Anterior cingulate cortex (tissue), 58 donors: ENCODE results near the gene GPR25.
"Not testable (repeated sequence)": the region's sequence is repeated elsewhere in the genome, so short reads cannot be mapped to it uniquely, and the experiment has no call there.

ENCODE experiments used
- DNase-seq, 58 donors: peaks; one replicate each; lab custom pipeline; 2025; lab: John Stamatoyannopoulos, UW

Gene GPR25

GRCh38 chr1:200909757-200910239, 37.0 kb downstream of the GPR25 start:
- DNase-seq, result no peak

GRCh38 chr1:200911361-200911760, 38.6 kb downstream of the GPR25 start:
- DNase-seq, result no peak

DNA sequence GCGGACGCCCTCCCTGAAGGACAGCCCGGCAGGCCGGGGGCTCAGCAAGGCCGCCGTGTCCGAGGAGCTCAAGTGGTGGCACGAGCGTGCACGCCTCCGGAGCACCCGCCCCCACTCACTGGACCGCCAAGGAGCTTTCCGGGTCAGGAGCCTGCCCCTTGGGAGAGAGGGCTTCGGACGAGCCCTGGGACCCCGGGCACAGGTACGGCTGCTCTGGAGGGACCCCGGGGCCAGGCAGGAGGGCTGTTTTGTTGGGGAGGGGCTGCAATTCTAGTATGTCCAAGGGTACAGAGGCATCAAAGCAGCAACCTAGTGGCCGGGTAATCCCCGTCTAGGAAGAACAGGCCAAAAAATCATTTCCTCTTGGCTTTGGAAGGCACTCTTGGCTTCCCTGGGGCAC, 39.2 kb downstream of the GPR25 start:
- DNase-seq, result not testable (repeated sequence)

DNA sequence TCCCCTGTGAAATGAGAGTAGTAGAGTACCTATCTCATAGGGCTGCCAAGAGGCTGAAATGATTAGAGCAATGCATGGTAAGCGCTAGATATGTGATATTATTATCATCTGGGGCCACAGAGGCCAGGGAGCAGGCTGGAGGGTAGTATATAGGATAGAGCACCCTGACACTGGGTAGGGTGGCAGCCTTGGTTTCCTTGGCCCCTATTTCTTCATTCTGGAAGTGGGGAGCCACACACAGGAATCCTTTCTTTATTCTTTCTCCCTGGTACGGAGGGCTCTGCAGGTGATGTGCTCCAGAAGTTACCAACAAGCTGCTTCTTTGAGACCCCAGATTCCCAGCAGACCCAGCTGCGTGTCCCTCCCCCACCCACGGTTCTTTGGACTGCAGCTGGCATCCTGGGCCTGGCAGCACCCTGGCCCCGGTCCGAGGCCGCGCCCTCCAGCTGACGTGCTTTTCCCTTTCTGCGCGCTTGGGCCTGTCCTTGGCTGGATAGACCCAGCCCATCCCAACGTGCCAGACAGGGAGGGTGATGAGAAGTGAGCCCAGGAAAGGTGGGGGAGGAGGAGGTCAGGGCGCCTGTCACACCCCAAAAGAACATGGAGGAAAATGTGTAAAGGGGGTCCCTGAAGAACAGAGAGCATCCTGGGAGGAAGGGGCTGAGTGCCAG, 40.1 kb downstream of the GPR25 start:
- peak in 22 of 58 donors; percentile 6 to 74 (median 16) for DNase-seq

DNA sequence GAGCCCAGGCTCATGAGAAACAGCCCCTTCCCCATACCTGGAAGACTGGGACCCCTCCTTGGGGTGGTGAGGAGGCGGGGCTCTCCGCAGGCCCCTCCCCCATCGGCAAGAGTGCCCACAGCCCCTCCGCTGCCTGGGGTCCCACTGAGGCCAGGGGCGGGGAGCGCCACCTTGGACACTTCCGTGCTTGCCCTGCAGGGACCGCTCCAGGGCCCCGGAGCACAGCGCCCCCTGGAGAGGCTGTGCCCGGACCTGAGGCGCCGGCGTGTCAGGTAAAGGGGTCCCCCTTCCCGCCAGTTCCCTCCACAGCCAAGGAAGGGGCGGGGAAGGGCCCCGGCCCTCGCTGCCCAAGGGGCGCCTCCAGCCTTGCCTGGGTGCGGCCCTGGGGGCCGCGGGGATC, 43.4 kb downstream of the GPR25 start:
- DNase-seq, result no peak

GRCh38 chr1:200916681-200917080, 43.9 kb downstream of the GPR25 start:
- DNase-seq, result no peak

GRCh38 chr1:200917291-200917817, 44.6 kb downstream of the GPR25 start:
- no peak for DNase-seq

GRCh38 chr1:200918006-200918405, 45.2 kb downstream of the GPR25 start:
- DNase-seq, result no peak

GRCh38 chr1:200919386-200919785, 46.6 kb downstream of the GPR25 start:
- DNase-seq, result no peak

DNA sequence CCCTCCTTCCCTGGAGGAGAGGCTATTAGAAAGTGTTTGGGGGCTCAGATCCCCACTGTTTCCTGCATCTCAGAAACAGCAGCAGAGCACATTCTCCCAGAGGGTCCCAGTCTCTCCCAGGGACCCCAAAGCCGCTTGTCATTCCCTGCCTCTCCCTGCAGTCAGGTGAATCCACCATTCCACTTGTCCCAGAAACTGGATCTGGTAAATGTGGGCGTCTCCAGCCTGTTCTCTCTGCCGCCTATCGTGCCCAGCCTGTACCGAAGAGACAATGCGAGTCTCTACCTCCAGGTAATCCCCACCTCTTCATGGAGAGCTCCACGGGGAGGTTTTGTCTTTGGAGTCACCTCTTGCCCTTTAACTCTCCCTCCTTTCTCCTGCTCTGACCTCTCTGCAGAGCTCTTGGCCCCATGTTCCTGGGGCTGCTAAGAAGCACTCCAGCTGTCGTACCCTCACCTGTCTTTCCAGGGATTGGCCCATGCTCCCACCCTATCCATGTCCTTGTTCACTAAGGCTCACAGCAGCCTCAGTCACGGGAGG, 48.9 kb downstream of the GPR25 start:
- DNase-seq, result no peak

- no peak for DNase-seq
These were observed 49.6 kb downstream of the GPR25 start for GRCh38 chr1:200922406-200922805.

GRCh38 chr1:200923601-200924000, 50.8 kb downstream of the GPR25 start:
- DNase-seq, result no peak
